Measurements from ENCODE around the gene DVL1.
"Not testable (repeated sequence)": the region's sequence is repeated elsewhere in the genome, so short reads cannot be mapped to it uniquely, and the experiment has no call there.

Gene DVL1

GRCh38 chr1:1373051-1373814, 24.0 kb upstream of the DVL1 start:
- no peak for DNase-seq

GRCh38 chr1:1371746-1372711, 22.8 kb upstream of the DVL1 start:
- peak; percentile 58 for DNase-seq

- DNase-seq = no peak
These were observed 22.1 kb upstream of the DVL1 start for GRCh38 chr1:1371364-1371745.

- no peak for DNase-seq
These were observed 21.6 kb upstream of the DVL1 start for GRCh38 chr1:1370771-1371300.

- DNase-seq = not testable (repeated sequence)
These were observed 20.9 kb upstream of the DVL1 start for GRCh38 chr1:1370094-1370493.

- no peak for DNase-seq
These were observed 18.1 kb upstream of the DVL1 start for GRCh38 chr1:1367315-1367714.

- DNase-seq = no peak
These were observed 17.5 kb upstream of the DVL1 start for GRCh38 chr1:1366699-1367066.

DNA sequence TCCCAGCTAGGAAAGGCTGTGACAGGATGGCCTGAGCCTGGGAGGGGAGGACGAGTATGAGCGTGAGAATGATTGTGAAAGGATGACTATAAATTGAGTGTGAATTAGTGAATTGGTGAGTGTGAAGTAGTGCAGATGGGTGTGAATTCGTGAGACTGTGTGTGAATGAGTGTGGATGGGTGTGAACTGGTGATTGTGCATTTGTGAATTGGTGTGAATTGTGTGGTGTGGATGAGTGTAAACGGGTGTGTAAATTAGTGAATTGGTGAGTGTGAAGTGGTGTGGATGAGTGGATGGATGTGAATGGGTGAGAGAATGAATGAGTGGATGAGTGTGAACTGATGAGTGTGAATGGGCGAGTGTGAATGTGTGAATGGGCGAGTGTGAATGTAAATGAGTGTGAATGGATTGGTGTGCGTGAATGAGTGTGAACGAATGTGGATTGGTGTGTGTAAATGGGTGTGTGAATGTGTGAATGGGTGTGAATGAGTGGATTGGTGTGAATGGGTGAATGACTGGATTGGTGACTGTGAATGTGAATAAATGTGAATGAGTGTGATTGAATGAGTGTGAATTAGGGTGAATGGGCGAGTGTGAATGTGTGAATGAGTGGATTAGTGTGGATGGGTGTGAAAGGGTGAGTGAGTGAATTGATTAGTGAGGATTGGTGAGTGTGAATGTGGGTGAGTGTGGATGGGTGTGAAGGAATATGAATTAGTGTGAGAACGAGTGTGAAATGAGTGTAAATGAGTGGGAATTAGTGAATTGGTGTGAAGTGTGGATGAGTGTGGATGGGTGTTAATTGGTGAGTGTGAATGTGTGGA, 16.9 kb upstream of the DVL1 start:
- DNase-seq = no peak

- DNase-seq = no peak
These were observed 15.0 kb upstream of the DVL1 start for GRCh38 chr1:1364266-1364665.

DNA sequence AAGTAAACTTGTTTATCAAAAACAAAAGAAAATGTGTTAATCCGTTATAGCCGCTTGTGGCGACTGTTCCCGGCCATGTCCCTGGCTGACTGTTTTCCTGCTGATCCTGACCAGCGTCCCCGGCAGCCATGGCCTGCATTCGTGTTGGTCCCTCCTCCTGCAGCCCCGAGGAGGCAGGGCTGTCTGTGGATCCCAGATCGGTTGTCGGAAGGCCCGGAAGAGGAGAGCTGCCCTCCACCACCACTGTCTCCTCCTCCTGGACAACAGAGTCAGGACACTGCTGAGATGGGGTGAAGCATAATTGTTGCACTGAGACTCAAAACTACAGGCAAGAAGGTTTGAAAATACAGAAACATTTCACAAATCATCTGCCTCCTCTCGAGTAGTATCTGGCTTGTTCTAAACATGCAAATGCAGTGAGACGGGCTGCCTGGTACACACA, 12.8 kb upstream of the DVL1 start:
- no peak for DNase-seq

- DNase-seq = no peak
These were observed 12.2 kb upstream of the DVL1 start for GRCh38 chr1:1361233-1361981.

GRCh38 chr1:1360506-1361169, 11.4 kb upstream of the DVL1 start:
- DNase-seq = no peak

GRCh38 chr1:1359664-1360468, 10.6 kb upstream of the DVL1 start:
- no peak for DNase-seq

DNA sequence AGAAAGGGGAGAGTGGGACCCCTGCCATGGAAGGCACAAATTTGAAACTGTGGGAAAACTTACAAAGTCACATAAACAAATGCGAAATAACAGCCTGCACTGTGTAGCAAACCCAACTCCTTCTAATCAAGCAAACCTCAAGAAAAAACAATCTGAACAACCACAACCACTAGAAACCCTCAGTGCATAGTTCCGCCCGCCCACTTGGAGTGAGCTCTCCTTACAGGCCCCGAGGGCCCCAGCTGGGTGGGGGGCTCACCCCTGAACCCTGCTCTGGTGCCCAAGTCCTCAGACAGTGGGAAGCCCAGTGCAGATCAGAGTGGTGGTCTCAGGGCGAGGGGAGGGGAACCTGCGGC, 10.1 kb upstream of the DVL1 start:
- DNase-seq = no peak

DNA sequence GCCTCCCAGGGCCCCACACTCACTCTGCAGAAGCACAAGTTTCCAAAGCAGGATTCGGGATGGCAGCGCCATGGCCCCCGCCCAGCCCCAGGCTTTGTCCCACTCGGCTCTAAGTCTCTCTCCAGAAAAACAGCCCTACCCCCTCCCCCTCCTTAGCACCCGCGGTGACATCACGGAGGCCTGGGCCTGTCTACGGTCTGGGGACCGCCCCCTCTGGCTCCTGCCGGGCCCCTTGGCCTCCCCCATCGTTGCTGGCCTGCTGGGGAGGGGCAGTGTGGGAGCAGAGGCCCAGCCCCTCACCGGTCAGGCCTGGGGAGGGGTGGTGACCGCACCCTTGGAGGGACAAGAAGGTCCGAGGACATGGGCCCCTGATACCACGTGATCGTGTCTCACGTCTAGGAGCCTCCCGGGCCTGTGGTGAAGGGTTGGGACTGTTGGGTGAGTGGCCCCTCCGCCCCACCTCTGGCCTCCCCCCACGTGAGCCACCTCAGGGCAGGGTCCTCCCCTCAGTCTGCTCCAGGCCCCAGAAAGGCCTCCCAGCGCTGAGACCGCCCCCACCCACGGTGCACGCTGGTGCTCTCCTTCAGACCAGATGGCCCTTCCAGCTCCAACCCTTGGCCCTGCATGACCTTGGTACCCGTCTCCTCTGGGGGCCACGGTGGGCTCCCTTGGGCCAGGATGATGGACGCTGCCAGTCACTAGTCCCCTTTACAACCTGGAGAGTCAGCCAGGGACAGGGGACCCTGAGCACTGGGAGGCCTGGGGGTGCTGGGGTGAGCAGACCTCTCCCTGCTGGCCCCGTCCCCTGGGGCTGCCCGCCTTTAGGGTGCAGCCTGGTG, 9.4 kb upstream of the DVL1 start, which contains the start of gene MXRA8:
TSS of gene MXRA8 (minus strand) at position 123 of the 839 bp plus-strand sequence. CDS start at position 72, 51 bp downstream.
- no peak for DNase-seq

GRCh38 chr1:1357871-1358432, 8.7 kb upstream of the DVL1 start:
- no peak for DNase-seq

- DNase-seq = no peak
These were observed 7.7 kb upstream of the DVL1 start for GRCh38 chr1:1356796-1357401.

- no peak for DNase-seq
These were observed 7.1 kb upstream of the DVL1 start for GRCh38 chr1:1356166-1356795.

All from NK-92 treated with Interleukin-12 subunit alpha and Interleukin-12 subunit beta, amount 100 ng/mL, for 24 hours (cell line).